ENCODE measurements around the gene SMOC2. TPM values are rescaled to one million over a fixed set of nuclear protein-coding genes. Genes with fewer than 3 reads are reported as not detected.

Gene SMOC2
- total RNA-seq, 6 experiments from 2014 or later, result 0.42 to 3.5 (median 1.2) TPM

DNA sequence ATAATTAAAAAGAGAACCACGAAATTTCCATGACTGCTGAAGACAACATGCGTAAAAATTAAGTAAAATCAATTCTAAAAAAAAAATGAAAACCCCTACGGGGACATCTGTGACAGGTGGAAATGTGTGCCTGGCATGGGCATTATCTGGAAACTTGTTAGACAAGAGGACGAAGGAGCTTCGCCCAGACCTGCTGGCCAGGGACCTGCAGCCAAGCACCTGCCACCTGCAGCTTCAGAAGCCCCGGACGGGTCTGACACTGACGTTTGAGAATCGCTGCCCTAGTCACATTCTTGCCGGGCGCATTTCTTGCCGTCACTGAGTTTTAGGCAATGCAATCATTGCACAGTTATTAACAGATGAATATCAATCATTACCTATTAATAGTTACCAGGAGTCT, 140.3 kb downstream of the SMOC2 start:
- Histone ChIP-seq H3K4me1 (no peaks in the 10 kb centered on the region), H3K36me3 (no peaks in the 10 kb centered on the region), H3K27me3 (no peaks in the 10 kb centered on the region), H3K4me3 (no peak overlapping the region), H3K9me3 (no peaks in the 10 kb centered on the region), H3K27ac (no peak overlapping the region)
- no peak for TF ChIP-seq CTCF (IDR thresholded peaks at IDR 0.05)
- no peak for TF ChIP-seq POLR2A (IDR thresholded peaks at IDR 0.05)
- DNase-seq (no peak), ATAC-seq (no peak)
- WGBS (ENCODE audit: insufficient coverage, low coverage, low lambda C conversion rate, missing lambda C conversion rate), result 47% methylated on average over 10 of the region's 12 CpGs
- intact Hi-C loops (cut with DNase I), result no loop called here

- intact Hi-C loops (cut with DNase I), result no loop called here
- no peak for TF ChIP-seq CTCF (IDR thresholded peaks at IDR 0.05)
- no peak for TF ChIP-seq POLR2A (IDR thresholded peaks at IDR 0.05)
- Histone ChIP-seq H3K27me3 (no peaks in the 10 kb centered on the region), H3K9me3 (no peaks in the 10 kb centered on the region), H3K36me3 (no peaks in the 10 kb centered on the region), H3K4me1 (no peaks in the 10 kb centered on the region), H3K27ac (no peak overlapping the region), H3K4me3 (no peak overlapping the region)
- DNase-seq, result no peak
- WGBS (ENCODE audit: insufficient coverage, low coverage, low lambda C conversion rate, missing lambda C conversion rate), result 45% methylated on average over 2 of the region's 9 CpGs
- no peak for ATAC-seq
These were observed 140.7 kb downstream of the SMOC2 start for GRCh38 chr6:168581706-168582105.

DNA sequence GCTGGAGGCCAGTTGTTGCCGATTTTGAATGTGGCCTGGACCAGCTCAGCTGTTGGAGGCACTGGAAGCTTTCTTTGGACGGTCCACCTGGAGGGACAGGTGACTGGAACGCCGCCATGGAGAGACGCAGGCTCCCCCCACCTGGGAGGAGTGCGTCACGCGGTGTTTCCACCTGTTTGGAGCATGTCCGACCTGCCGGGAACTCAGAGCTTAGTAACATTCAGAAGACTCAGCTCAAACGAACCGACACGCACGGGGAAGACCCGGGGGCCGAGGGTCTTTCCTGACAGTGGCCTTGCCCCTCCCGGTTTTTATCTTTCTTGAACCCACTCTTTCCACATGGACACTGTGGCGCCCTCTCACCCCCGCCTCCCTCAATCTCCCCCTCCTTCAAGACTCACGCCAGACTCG, 141.6 kb downstream of the SMOC2 start:
- Histone ChIP-seq H3K27me3 (no peaks in the 10 kb centered on the region), H3K9me3 (no peaks in the 10 kb centered on the region), H3K27ac (no peak overlapping the region), H3K4me1 (no peaks in the 10 kb centered on the region), H3K36me3 (no peaks in the 10 kb centered on the region), H3K4me3 (no peak overlapping the region)
- 84% methylated on average over 5 of the region's 21 CpGs for WGBS (ENCODE audit: insufficient coverage, low coverage, low lambda C conversion rate, missing lambda C conversion rate)
- DNase-seq, result no peak
- intact Hi-C loops (cut with DNase I), result no loop called here
- no peak for ATAC-seq
- TF ChIP-seq POLR2A (IDR thresholded peaks at IDR 0.05) (no peak), CTCF (IDR thresholded peaks at IDR 0.05) (no peak)

DNA sequence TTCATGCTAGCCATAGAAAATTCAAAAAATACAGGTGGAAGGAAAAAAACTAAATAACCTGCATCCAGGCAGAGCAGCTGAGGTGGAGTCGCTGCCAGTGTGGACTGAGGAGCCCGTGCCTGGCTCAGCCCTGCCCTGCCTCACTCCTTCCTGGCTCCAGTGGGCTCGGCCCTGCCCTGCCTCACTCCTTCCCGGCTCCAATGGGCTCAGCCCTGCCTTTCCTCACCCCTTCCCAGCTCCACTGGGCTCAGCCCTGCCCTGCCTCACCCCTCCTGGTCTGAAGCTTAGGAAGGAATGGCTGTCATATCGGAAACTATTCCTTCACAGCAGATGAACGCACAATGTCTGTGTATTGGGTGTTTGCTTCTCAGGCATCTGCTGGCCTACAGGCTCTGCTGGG, 142.1 kb downstream of the SMOC2 start:
- Histone ChIP-seq H3K9me3 (no peaks in the 10 kb centered on the region), H3K4me3 (no peak overlapping the region), H3K36me3 (no peaks in the 10 kb centered on the region), H3K27ac (no peak overlapping the region), H3K4me1 (no peaks in the 10 kb centered on the region), H3K27me3 (no peaks in the 10 kb centered on the region)
- no peak for DNase-seq
- WGBS (ENCODE audit: insufficient coverage, low coverage, low lambda C conversion rate, missing lambda C conversion rate), result 53% methylated on average over 4 of the region's 6 CpGs
- TF ChIP-seq CTCF (IDR thresholded peaks at IDR 0.05), result no peak
- no peak for TF ChIP-seq POLR2A (IDR thresholded peaks at IDR 0.05)
- peak in 1 of 4 donors; percentile 17 for ATAC-seq
- intact Hi-C loops (cut with DNase I), result no loop called here

GRCh38 chr6:168583821-168584220, 142.8 kb downstream of the SMOC2 start:
- ATAC-seq (peak in 2 of 4 donors; percentile 45 to 47), DNase-seq (no peak)
- no peak overlapping the region for H3K27ac ChIP-seq
- H3K4me3 ChIP-seq, result no peak overlapping the region
- no peaks in the 10 kb centered on the region for H3K27me3 ChIP-seq
- intact Hi-C loops (cut with DNase I), result no loop called here
- TF ChIP-seq CTCF (IDR thresholded peaks at IDR 0.05), result no peak
- no peak for TF ChIP-seq POLR2A (IDR thresholded peaks at IDR 0.05)
- H3K4me1 ChIP-seq, result no peaks in the 10 kb centered on the region
- 69% methylated on average over 9 of the region's 9 CpGs for WGBS (ENCODE audit: insufficient coverage, low coverage, low lambda C conversion rate, missing lambda C conversion rate)
- H3K9me3 ChIP-seq, result no peaks in the 10 kb centered on the region
- no peaks in the 10 kb centered on the region for H3K36me3 ChIP-seq
